ENCODE results near the gene NGEF.

DNA sequence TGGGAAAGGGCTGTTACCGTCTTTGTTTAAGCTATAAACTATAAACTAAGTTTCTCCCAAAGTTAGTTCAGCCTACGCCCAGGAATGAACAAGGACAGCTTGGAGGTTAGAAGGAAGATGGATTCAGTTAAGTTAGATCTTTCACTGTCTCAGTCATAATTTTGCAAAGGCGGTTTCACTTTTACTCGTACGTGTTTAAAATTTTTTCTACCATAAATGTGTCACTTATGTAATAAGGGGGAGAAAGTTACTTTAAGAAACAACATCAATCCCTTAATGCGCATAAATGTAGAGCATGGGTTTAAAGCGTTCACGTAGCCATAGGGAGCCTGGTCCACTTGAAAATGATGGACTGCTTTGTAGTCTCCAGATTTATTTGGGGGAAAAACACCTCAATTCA, 71.7 kb downstream of the NGEF start:
- TF ChIP-seq, protein P1, sequence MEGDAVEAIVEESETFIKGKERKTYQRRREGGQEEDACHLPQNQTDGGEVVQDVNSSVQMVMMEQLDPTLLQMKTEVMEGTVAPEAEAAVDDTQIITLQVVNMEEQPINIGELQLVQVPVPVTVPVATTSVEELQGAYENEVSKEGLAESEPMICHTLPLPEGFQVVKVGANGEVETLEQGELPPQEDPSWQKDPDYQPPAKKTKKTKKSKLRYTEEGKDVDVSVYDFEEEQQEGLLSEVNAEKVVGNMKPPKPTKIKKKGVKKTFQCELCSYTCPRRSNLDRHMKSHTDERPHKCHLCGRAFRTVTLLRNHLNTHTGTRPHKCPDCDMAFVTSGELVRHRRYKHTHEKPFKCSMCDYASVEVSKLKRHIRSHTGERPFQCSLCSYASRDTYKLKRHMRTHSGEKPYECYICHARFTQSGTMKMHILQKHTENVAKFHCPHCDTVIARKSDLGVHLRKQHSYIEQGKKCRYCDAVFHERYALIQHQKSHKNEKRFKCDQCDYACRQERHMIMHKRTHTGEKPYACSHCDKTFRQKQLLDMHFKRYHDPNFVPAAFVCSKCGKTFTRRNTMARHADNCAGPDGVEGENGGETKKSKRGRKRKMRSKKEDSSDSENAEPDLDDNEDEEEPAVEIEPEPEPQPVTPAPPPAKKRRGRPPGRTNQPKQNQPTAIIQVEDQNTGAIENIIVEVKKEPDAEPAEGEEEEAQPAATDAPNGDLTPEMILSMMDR (IDR thresholded peaks at IDR 0.05; ENCODE audit: insufficient read depth, low read depth, low read length), result no peak
- TF ChIP-seq EZH2 (IDR thresholded peaks at IDR 0.05; ENCODE audit: insufficient read depth, low read length), result no peak
